PC-3 (cell line): ENCODE results near the gene FAM168A. TPM values are rescaled to one million over a fixed set of nuclear protein-coding genes. Genes with fewer than 3 reads are reported as not detected.
A peak's percentile ranks its signal among the peaks of the same experiment; 100 is the strongest.

ENCODE experiments used
- ATAC-seq: fragments of 200-7000 bp; cut with Tn5 transposase; 2 replicates; pipeline ENCODE4 v1.9.1; 2020; ENCODE audit warnings: mild to moderate bottlenecking, moderate library complexity
- BruUV-seq: library from RNA; stranded (reverse); fragments of 400-500 nt; replicated peaks from 2 replicates; lab custom pipeline; 2021; lab: Mats Ljungman, UMichigan
- CTCF ChIA-PET: fragments of 300-600 bp; sonication (Branson Sonifier 250); formaldehyde crosslinking; loops from one replicate; lab custom pipeline; 2022; ENCODE audit warnings: antibody characterized with exemption; lab: Charles Lee
- POLR2A ChIA-PET: fragments of 300-600 bp; sonication (Branson Sonifier 250); formaldehyde crosslinking; loops from one replicate; lab custom pipeline; 2022; ENCODE audit warnings: antibody characterized with exemption; ENCODE audit not compliant: unreplicated experiment; lab: Charles Lee
- DNase-seq: peaks from one replicate; pipeline ENCODE4 v3.0.0-alpha.2; 2015
- H2AFZ ChIP-seq: fragments of 300-600 bp; sonication (generic); 2 replicates; pipeline ENCODE4 v1.6.0; 2016; ENCODE audit warnings: antibody characterized with exemption, low read length
- H3F3A ChIP-seq: fragments of 300-600 bp; sonication (generic); one replicate; pipeline ENCODE4 v1.6.0; 2017; ENCODE audit warnings: antibody characterized with exemption, low read length, control low read depth, mild to moderate bottlenecking; ENCODE audit not compliant: unreplicated experiment
- H3K27ac ChIP-seq: fragments of 300-600 bp; sonication (generic); 2 replicates; pipeline ENCODE4 v1.5.1; 2016; ENCODE audit warnings: mild to moderate bottlenecking, low read length
- H3K27me3 ChIP-seq: fragments of 300-600 bp; sonication (generic); 2 replicates; pipeline ENCODE4 v1.6.1; 2016; ENCODE audit warnings: low read length, mixed read lengths
- H3K36me3 ChIP-seq: fragments of 300-600 bp; sonication (generic); 2 replicates; pipeline ENCODE4 v1.6.1; 2016; ENCODE audit warnings: low read depth, mixed run types, low read length, mixed read lengths
- H3K4me1 ChIP-seq: fragments of 300-600 bp; sonication (generic); 2 replicates; pipeline ENCODE4 v1.5.1; 2016; ENCODE audit warnings: low read length; ENCODE audit not compliant: insufficient read depth
- H3K4me2 ChIP-seq: fragments of 300-600 bp; sonication (generic); 2 replicates; pipeline ENCODE4 v1.6.0; 2016; ENCODE audit warnings: low read length
- H3K4me3 ChIP-seq: fragments of 300-600 bp; sonication (generic); 2 replicates; pipeline ENCODE4 v1.5.1; 2016; ENCODE audit warnings: mild to moderate bottlenecking, low read length, mixed read lengths
- H3K79me2 ChIP-seq: fragments of 300-600 bp; sonication (generic); 2 replicates; pipeline ENCODE4 v1.6.1; 2017; ENCODE audit warnings: low read length, mixed read lengths
- H3K9ac ChIP-seq: fragments of 300-600 bp; sonication (generic); 2 replicates; pipeline ENCODE4 v1.6.0; 2016; ENCODE audit warnings: mild to moderate bottlenecking, low read length
- H3K9me2 ChIP-seq: fragments of 300-600 bp; sonication (generic); replicated peaks from 2 replicates; pipeline ENCODE4 v1.6.1; 2016; ENCODE audit warnings: mixed run types, low read length, mixed read lengths
- H3K9me3 ChIP-seq: fragments of 300-600 bp; sonication (generic); 2 replicates; pipeline ENCODE4 v1.6.1; 2016; ENCODE audit warnings: low read length, mixed read lengths
- H4K20me1 ChIP-seq: fragments of 300-600 bp; sonication (generic); 2 replicates; pipeline ENCODE4 v1.6.1; 2016; ENCODE audit warnings: low read length, mixed read lengths
- EZH2 ChIP-seq: fragments of 300-600 bp; sonication (generic); IDR thresholded peaks from one replicate; pipeline ENCODE4 v1.6.1; 2017; ENCODE audit warnings: antibody characterized with exemption, mild to moderate bottlenecking, low read length; ENCODE audit not compliant: unreplicated experiment
- EZH2phosphoT487 ChIP-seq: fragments of 300-600 bp; sonication (generic); IDR thresholded peaks from 2 replicates; pipeline ENCODE4 v1.6.1; 2018; ENCODE audit warnings: mild to moderate bottlenecking, antibody characterized with exemption, low read length, borderline replicate concordance
- intact Hi-C: fragments of 100-400 bp; cut with micrococcal nuclease; formaldehyde crosslinking; loops from 2 replicates; pipeline ENCODE4 v1.9.0; 2023
- total RNA-seq: library from RNA; depleted of rRNA; stranded (reverse); fragments of >200 nt; gene quantifications from 2 replicates; pipeline ENCODE4 v1.2.3, GENCODE V29; 2014
- TF ChIP-seq, protein P1 (sequence below): fragments of 300-600 bp; sonication (generic); conservative IDR thresholded peaks from 2 replicates; pipeline ENCODE4 v1.5.1; 2017; ENCODE audit warnings: antibody characterized with exemption, low read depth, mild to moderate bottlenecking, low read length

FAM168A gene
- total RNA-seq, 1 experiment from 2014 or later, result 24.5 TPM

- peaks cover 4% of the 10 kb centered on the region; the same call in 1 of the 2 replicates for H3K4me1 ChIP-seq
- H3K9me3 ChIP-seq, result no peaks in the 10 kb centered on the region
- H3K4me3 ChIP-seq, result no peak overlapping the region
- ATAC-seq, result no peak
- POLR2A ChIA-PET, result no interaction called here
- H3K79me2 ChIP-seq, result no peaks in the 10 kb centered on the region
- CTCF ChIA-PET, result no interaction called here
- DNase-seq, result no peak
- no peak overlapping the region for H3K9ac ChIP-seq
- intact Hi-C loops, result no loop called here
- TF ChIP-seq, protein P1, sequence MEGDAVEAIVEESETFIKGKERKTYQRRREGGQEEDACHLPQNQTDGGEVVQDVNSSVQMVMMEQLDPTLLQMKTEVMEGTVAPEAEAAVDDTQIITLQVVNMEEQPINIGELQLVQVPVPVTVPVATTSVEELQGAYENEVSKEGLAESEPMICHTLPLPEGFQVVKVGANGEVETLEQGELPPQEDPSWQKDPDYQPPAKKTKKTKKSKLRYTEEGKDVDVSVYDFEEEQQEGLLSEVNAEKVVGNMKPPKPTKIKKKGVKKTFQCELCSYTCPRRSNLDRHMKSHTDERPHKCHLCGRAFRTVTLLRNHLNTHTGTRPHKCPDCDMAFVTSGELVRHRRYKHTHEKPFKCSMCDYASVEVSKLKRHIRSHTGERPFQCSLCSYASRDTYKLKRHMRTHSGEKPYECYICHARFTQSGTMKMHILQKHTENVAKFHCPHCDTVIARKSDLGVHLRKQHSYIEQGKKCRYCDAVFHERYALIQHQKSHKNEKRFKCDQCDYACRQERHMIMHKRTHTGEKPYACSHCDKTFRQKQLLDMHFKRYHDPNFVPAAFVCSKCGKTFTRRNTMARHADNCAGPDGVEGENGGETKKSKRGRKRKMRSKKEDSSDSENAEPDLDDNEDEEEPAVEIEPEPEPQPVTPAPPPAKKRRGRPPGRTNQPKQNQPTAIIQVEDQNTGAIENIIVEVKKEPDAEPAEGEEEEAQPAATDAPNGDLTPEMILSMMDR, result no peak
- TF ChIP-seq EZH2phosphoT487 (no peak), EZH2 (no peak)
- H3F3A ChIP-seq, result no peaks in the 10 kb centered on the region
- no peaks in the 10 kb centered on the region for H4K20me1 ChIP-seq
- no peak overlapping the region for H2AFZ ChIP-seq
- no peaks in the 10 kb centered on the region for H3K27me3 ChIP-seq
- H3K27ac ChIP-seq, result no peak overlapping the region
- H3K4me2 ChIP-seq, result no peak overlapping the region
- no peaks in the 10 kb centered on the region for H3K9me2 ChIP-seq
- no peaks in the 10 kb centered on the region for H3K36me3 ChIP-seq
- no TSS peak for BruUV-seq
Observed at GRCh38 chr11:73480677-73481076, 117.2 kb downstream of the FAM168A start.

GRCh38 chr11:73478737-73479347 is 119.1 kb downstream of the FAM168A start:
- DNase-seq (peak; percentile 74), ATAC-seq (peak; percentile 96)
- POLR2A ChIA-PET, result no interaction called here
- Histone ChIP-seq H3K27ac (no peak overlapping the region), H3K9me2 (no peaks in the 10 kb centered on the region), H2AFZ (peak overlapping the region; percentile 51; the same call in 1 of the 2 replicates), H3K27me3 (no peaks in the 10 kb centered on the region), H4K20me1 (no peaks in the 10 kb centered on the region), H3K4me1 (peaks cover 4% of the 10 kb centered on the region; the same call in 1 of the 2 replicates), H3K9me3 (no peaks in the 10 kb centered on the region), H3K9ac (peak overlapping the region; percentile 2; the same call in 1 of the 2 replicates), H3K4me3 (no peak overlapping the region), H3F3A (no peaks in the 10 kb centered on the region), H3K79me2 (no peaks in the 10 kb centered on the region), H3K36me3 (no peaks in the 10 kb centered on the region), H3K4me2 (peak overlapping the region; percentile 29; the same call in 1 of the 2 replicates)
- BruUV-seq, result no TSS peak
- intact Hi-C loops, result loop anchor here (1.0 to 5.0 kb wide), 2 partner anchors 118 to 182 kb away; partner anchors contain the start of gene FAM168A
- CTCF ChIA-PET, result interaction anchor here (0.6 to 1.8 kb wide), 6 partner anchors 8 to 182 kb away, joined by 3 to 9 read pairs (median 4); no protein-coding TSS in a partner anchor
- TF ChIP-seq, protein P1, result peak; percentile 98
- no peak for TF ChIP-seq EZH2

- H3K4me1 ChIP-seq, result peaks cover 4% of the 10 kb centered on the region; the same call in 1 of the 2 replicates
- H3F3A ChIP-seq, result no peaks in the 10 kb centered on the region
- DNase-seq, result no peak
- no peaks in the 10 kb centered on the region for H3K9me2 ChIP-seq
- H3K36me3 ChIP-seq, result no peaks in the 10 kb centered on the region
- H2AFZ ChIP-seq, result no peak overlapping the region
- H3K27me3 ChIP-seq, result no peaks in the 10 kb centered on the region
- CTCF ChIA-PET, result no interaction called here
- TF ChIP-seq EZH2phosphoT487, result no peak
- TF ChIP-seq, protein P1, result no peak
- TF ChIP-seq EZH2, result no peak
- no peaks in the 10 kb centered on the region for H3K9me3 ChIP-seq
- no peak for ATAC-seq
- no peak overlapping the region for H3K4me3 ChIP-seq
- H3K4me2 ChIP-seq, result no peak overlapping the region
- H4K20me1 ChIP-seq, result no peaks in the 10 kb centered on the region
- H3K27ac ChIP-seq, result no peak overlapping the region
- POLR2A ChIA-PET, result no interaction called here
- H3K79me2 ChIP-seq, result no peaks in the 10 kb centered on the region
- intact Hi-C loops, result loop anchor here (5.0 kb wide), 1 partner anchor 120 kb away; the partner anchor contains the start of gene FAM168A
- no TSS peak for BruUV-seq
- no peak overlapping the region for H3K9ac ChIP-seq
Observed at GRCh38 chr11:73477518-73477917, 120.4 kb downstream of the FAM168A start.
